ENCODE results near the gene TBC1D1. TPM values are rescaled to one million over a fixed set of nuclear protein-coding genes. Genes with fewer than 3 reads are reported as not detected.

The TBC1D1 gene
- total RNA-seq, 1 experiment from 2014 or later: 56.0 TPM

GRCh38 chr4:38155589-38156294 lies 264.9 kb downstream of the TBC1D1 start:
- in situ Hi-C loops (cut with HindIII; ENCODE audit: low pct_unique_long_range_greater_than_20kb, low sequenced_read_pairs): no loop called here
- POLR2A ChIA-PET: interaction anchor here (0.6 kb wide), 1 partner anchor 58 kb away, joined by 3 read pairs; no protein-coding TSS in a partner anchor
- no peak for DNase-seq (ENCODE audit: low read depth, low spot score)
- ATAC-seq: no peak
- BruUV-seq (replicated peaks): no TSS peak
- H3K4me1 ChIP-seq (ENCODE audit: control insufficient read depth, insufficient read depth, low read length): no peaks in the 10 kb centered on the region
- CTCF ChIA-PET: interaction anchor here (0.7 kb wide), 1 partner anchor 58 kb away, joined by 4 read pairs; no protein-coding TSS in a partner anchor
- H3K9me3 ChIP-seq (ENCODE audit: control insufficient read depth, insufficient read depth, low read depth, low read length): no peaks in the 10 kb centered on the region
- H3K27ac ChIP-seq (ENCODE audit: low read length): no peak overlapping the region
- TF ChIP-seq REST (IDR thresholded peaks at IDR 0.05; ENCODE audit: insufficient read depth in 1 of 2, low read depth in 2 of 2, low read length in 1 of 2) (no peak), SIN3A (IDR thresholded peaks at IDR 0.05; ENCODE audit: borderline replicate concordance, insufficient read depth, low read depth, low read length) (no peak), TCF7L2 (IDR thresholded peaks at IDR 0.05; ENCODE audit: low read depth, low read length) (no peak), POLR2AphosphoS5 (IDR thresholded peaks at IDR 0.05; ENCODE audit: low read depth, low read length) (no peak), CTCF (IDR thresholded peaks at IDR 0.05) (no peak)
- intact Hi-C loops (cut with micrococcal nuclease; ENCODE audit: unreplicated experiment): no loop called here
- H3K27me3 ChIP-seq (ENCODE audit: control insufficient read depth, insufficient read depth, low read length): no peaks in the 10 kb centered on the region
- H3K4me3 ChIP-seq (ENCODE audit: low read depth in 2 of 2, low read length in 2 of 2): no peak overlapping the region
- no peaks in the 10 kb centered on the region for H3K36me3 ChIP-seq (ENCODE audit: control insufficient read depth, insufficient read depth, low read length)

GRCh38 chr4:38157592-38157991 lies 266.7 kb downstream of the TBC1D1 start:
- H3K27ac ChIP-seq (ENCODE audit: low read length): no peak overlapping the region
- TF ChIP-seq SIN3A (IDR thresholded peaks at IDR 0.05; ENCODE audit: borderline replicate concordance, insufficient read depth, low read depth, low read length) (no peak), POLR2AphosphoS5 (IDR thresholded peaks at IDR 0.05; ENCODE audit: low read depth, low read length) (no peak), CTCF (IDR thresholded peaks at IDR 0.05) (no peak)
- no peaks in the 10 kb centered on the region; the same call in 1 of the 2 replicates for H3K4me1 ChIP-seq (ENCODE audit: control insufficient read depth, insufficient read depth, low read length)
- intact Hi-C loops (cut with micrococcal nuclease; ENCODE audit: unreplicated experiment): no loop called here
- ATAC-seq (no peak), DNase-seq (ENCODE audit: low read depth, low spot score) (no peak)
- BruUV-seq (replicated peaks): no TSS peak
- H3K9me3 ChIP-seq (ENCODE audit: control insufficient read depth, insufficient read depth, low read depth, low read length): no peaks in the 10 kb centered on the region
- H3K36me3 ChIP-seq (ENCODE audit: control insufficient read depth, insufficient read depth, low read length): no peaks in the 10 kb centered on the region
- no peaks in the 10 kb centered on the region for H3K27me3 ChIP-seq (ENCODE audit: control insufficient read depth, insufficient read depth, low read length)
- H3K4me3 ChIP-seq (ENCODE audit: low read depth in 2 of 2, low read length in 2 of 2): no peak overlapping the region
- ChIA-PET POLR2A (no interaction called here), CTCF (no interaction called here)
- in situ Hi-C loops (cut with HindIII; ENCODE audit: low pct_unique_long_range_greater_than_20kb, low sequenced_read_pairs): no loop called here
